Measurements from ENCODE around the gene HEATR5A. TPM values are rescaled to one million over a fixed set of nuclear protein-coding genes. Genes with fewer than 3 reads are reported as not detected.

The HEATR5A gene
- total RNA-seq, 1 donor from 2014 or later = 25.3 TPM

DNA sequence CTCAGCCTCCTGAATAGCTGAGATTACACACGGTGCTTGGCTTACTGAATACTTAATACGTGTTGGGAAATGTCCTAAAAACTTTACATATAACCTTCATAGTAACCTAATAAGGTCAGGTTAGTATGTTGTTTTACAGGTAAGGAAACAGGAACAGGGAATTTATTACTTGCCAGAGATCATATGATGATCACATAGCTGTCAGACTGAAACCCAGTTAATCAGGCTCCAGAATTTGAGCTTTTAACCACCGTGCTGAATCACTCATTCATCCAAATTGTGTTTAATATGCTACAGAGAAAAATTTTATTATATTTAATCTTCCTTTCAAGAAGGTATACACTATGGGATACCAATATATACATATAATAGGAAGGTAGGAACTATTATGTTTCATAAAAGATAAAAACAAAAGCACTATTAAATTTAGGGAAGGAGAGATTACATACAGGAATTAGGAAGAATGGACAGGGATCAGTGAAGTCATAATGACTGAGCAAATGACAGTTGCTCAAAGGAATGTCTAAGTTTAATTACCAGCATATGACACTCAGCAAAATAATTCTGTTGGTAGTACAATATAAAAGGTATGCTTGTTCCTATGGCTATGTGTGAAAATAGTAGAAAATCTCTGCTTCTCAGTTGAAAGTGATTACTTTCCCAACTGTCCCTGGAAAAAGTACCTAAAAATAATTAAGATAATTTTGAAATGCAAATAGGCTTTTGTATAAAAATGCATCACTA, 59.3 kb downstream of the HEATR5A start:
- DNase-seq (ENCODE audit: low spot score) = no peak
- Mint-ChIP-seq H3K9me3 (ENCODE audit: unreplicated experiment) (no peaks in the 10 kb centered on the region), H3K36me3 (ENCODE audit: low read depth, unreplicated experiment) (peaks cover 5% of the 10 kb centered on the region), H3K4me1 (ENCODE audit: unreplicated experiment) (no peaks in the 10 kb centered on the region), H3K27me3 (ENCODE audit: unreplicated experiment) (no peaks in the 10 kb centered on the region), H3K4me3 (ENCODE audit: unreplicated experiment) (no peak overlapping the region), H3K27ac (ENCODE audit: unreplicated experiment) (no peak overlapping the region)
- TF ChIP-seq, protein P1, sequence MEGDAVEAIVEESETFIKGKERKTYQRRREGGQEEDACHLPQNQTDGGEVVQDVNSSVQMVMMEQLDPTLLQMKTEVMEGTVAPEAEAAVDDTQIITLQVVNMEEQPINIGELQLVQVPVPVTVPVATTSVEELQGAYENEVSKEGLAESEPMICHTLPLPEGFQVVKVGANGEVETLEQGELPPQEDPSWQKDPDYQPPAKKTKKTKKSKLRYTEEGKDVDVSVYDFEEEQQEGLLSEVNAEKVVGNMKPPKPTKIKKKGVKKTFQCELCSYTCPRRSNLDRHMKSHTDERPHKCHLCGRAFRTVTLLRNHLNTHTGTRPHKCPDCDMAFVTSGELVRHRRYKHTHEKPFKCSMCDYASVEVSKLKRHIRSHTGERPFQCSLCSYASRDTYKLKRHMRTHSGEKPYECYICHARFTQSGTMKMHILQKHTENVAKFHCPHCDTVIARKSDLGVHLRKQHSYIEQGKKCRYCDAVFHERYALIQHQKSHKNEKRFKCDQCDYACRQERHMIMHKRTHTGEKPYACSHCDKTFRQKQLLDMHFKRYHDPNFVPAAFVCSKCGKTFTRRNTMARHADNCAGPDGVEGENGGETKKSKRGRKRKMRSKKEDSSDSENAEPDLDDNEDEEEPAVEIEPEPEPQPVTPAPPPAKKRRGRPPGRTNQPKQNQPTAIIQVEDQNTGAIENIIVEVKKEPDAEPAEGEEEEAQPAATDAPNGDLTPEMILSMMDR (IDR thresholded peaks at IDR 0.05; ENCODE audit: unreplicated experiment) = no peak

- Mint-ChIP-seq H3K27me3 (ENCODE audit: unreplicated experiment) (no peaks in the 10 kb centered on the region), H3K36me3 (ENCODE audit: low read depth, unreplicated experiment) (peaks cover 5% of the 10 kb centered on the region), H3K27ac (ENCODE audit: unreplicated experiment) (no peak overlapping the region), H3K4me3 (ENCODE audit: unreplicated experiment) (no peak overlapping the region), H3K9me3 (ENCODE audit: unreplicated experiment) (no peaks in the 10 kb centered on the region), H3K4me1 (ENCODE audit: unreplicated experiment) (no peaks in the 10 kb centered on the region)
- TF ChIP-seq, protein P1 (IDR thresholded peaks at IDR 0.05; ENCODE audit: unreplicated experiment) = no peak
- no peak for DNase-seq (ENCODE audit: low spot score)
These were observed 63.1 kb downstream of the HEATR5A start for GRCh38 chr14:31357279-31357678.

GRCh38 chr14:31346097-31346496, 74.3 kb downstream of the HEATR5A start:
- H3K27me3 Mint-ChIP-seq (ENCODE audit: unreplicated experiment) = no peaks in the 10 kb centered on the region
- no peak overlapping the region for H3K4me3 Mint-ChIP-seq (ENCODE audit: unreplicated experiment)
- no peak overlapping the region for H3K27ac Mint-ChIP-seq (ENCODE audit: unreplicated experiment)
- peaks cover 19% of the 10 kb centered on the region for H3K36me3 Mint-ChIP-seq (ENCODE audit: low read depth, unreplicated experiment)
- TF ChIP-seq, protein P1 (IDR thresholded peaks at IDR 0.05; ENCODE audit: unreplicated experiment) = no peak
- DNase-seq (ENCODE audit: low spot score) = no peak
- no peaks in the 10 kb centered on the region for H3K4me1 Mint-ChIP-seq (ENCODE audit: unreplicated experiment)
- H3K9me3 Mint-ChIP-seq (ENCODE audit: unreplicated experiment) = no peaks in the 10 kb centered on the region

GRCh38 chr14:31341280-31341679, 79.1 kb downstream of the HEATR5A start:
- TF ChIP-seq, protein P1 (IDR thresholded peaks at IDR 0.05; ENCODE audit: unreplicated experiment) = no peak
- H3K36me3 Mint-ChIP-seq (ENCODE audit: low read depth, unreplicated experiment) = peaks cover 14% of the 10 kb centered on the region
- no peak overlapping the region for H3K27ac Mint-ChIP-seq (ENCODE audit: unreplicated experiment)
- no peaks in the 10 kb centered on the region for H3K27me3 Mint-ChIP-seq (ENCODE audit: unreplicated experiment)
- DNase-seq (ENCODE audit: low spot score) = no peak
- no peak overlapping the region for H3K4me3 Mint-ChIP-seq (ENCODE audit: unreplicated experiment)
- no peaks in the 10 kb centered on the region for H3K4me1 Mint-ChIP-seq (ENCODE audit: unreplicated experiment)
- no peaks in the 10 kb centered on the region for H3K9me3 Mint-ChIP-seq (ENCODE audit: unreplicated experiment)

GRCh38 chr14:31340297-31341063, 79.9 kb downstream of the HEATR5A start:
- TF ChIP-seq, protein P1 (IDR thresholded peaks at IDR 0.05; ENCODE audit: unreplicated experiment) = no peak
- Mint-ChIP-seq H3K4me3 (ENCODE audit: unreplicated experiment) (no peak overlapping the region), H3K36me3 (ENCODE audit: low read depth, unreplicated experiment) (peaks cover 13% of the 10 kb centered on the region), H3K27ac (ENCODE audit: unreplicated experiment) (no peak overlapping the region), H3K9me3 (ENCODE audit: unreplicated experiment) (no peaks in the 10 kb centered on the region), H3K27me3 (ENCODE audit: unreplicated experiment) (no peaks in the 10 kb centered on the region), H3K4me1 (ENCODE audit: unreplicated experiment) (no peaks in the 10 kb centered on the region)
- no peak for DNase-seq (ENCODE audit: low spot score)
